Choroid plexus epithelial cell (primary cell): ENCODE measurements around the gene EIF4B.

ENCODE experiments used
- DNase-seq: peaks from one replicate; pipeline ENCODE4 v3.0.0-alpha.2; 2010; ENCODE audit warnings: low read depth
- H3K4me3 ChIP-seq: 2 replicates; pipeline ENCODE4 v1.5.1; 2011; ENCODE audit warnings: low read depth, mild to moderate bottlenecking, control low read depth, low read length, moderate library complexity
- TF ChIP-seq, protein P1 (sequence below): conservative IDR thresholded peaks from 2 replicates; pipeline ENCODE4 v1.5.1; 2011; ENCODE audit warnings: low read depth, mild to moderate bottlenecking, control low read depth, inconsistent platforms, low read length, moderate library complexity

EIF4B gene

DNA sequence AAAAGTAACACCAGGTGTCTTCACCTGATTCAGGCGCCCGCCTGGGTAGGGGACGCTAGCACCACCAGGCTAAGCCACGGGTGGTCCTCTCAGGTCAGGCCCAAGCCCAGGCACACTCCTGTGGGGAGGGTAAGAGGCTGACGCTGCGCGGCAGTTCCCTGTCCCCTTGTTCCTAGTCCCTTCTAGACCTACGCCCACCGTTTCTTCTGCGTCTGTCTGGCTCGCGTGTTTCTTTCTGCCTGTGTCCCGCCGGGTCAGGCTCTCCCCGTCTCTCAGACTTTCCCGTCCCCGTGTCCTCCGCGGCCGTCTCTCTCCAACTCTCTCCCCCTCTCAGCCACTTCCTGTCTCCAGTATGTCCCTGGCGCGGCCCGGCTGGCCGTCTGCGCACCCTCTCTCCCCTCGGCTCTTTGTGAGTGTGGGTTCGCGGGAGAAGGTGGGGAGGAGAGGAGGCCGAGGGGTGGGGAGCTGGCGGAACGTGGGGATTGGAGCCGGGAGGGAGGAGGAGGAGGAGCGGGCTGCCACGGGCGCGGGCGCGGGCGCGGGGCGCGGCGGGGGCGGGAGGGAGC is 40.5 kb downstream of the EIF4B start:
- DNase-seq = peak; percentile 88
- TF ChIP-seq, protein P1, sequence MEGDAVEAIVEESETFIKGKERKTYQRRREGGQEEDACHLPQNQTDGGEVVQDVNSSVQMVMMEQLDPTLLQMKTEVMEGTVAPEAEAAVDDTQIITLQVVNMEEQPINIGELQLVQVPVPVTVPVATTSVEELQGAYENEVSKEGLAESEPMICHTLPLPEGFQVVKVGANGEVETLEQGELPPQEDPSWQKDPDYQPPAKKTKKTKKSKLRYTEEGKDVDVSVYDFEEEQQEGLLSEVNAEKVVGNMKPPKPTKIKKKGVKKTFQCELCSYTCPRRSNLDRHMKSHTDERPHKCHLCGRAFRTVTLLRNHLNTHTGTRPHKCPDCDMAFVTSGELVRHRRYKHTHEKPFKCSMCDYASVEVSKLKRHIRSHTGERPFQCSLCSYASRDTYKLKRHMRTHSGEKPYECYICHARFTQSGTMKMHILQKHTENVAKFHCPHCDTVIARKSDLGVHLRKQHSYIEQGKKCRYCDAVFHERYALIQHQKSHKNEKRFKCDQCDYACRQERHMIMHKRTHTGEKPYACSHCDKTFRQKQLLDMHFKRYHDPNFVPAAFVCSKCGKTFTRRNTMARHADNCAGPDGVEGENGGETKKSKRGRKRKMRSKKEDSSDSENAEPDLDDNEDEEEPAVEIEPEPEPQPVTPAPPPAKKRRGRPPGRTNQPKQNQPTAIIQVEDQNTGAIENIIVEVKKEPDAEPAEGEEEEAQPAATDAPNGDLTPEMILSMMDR = no peak
- peak overlapping the region; percentile 72 for H3K4me3 ChIP-seq

DNA sequence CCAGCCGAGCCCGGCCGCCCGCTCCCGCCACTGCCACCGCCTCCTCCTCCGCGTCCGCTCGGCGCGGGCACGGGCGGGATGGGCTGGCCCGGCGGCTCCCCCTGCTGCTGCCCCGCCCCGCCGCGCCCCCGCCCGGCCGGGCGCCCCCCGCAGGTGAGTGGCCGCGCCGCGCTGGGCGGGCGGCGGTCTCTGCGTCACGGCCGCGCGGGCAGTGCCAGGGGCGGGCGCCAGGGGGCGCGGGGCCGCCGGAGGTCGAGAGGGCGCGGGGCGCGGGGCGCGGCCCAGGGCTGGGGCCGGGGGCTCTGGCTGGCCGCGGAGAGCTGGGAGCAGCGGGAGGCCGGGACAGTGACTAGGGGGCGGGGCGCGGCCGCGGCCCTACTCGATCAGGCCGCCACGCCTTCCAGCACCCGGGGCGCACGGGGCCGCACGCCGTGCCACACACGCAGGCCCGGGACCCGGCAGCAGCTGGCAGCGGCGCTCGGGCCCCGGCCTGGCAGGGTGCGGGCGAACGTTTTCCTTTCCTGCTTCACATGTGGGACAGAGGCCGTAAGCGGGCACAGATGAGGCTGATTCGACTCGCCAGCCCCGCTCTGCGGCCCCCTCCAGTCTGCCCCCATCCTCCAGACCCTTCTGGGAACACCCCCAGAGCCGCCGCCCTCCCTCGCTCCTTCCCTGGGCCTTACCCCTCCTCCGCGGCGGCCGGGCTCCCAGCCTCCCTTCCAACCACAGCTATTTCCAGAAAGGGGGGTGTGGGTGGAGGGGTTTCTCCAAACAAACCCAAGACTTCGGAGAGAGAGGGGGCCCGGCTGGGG is 41.2 kb downstream of the EIF4B start:
- peak; percentile 84 for DNase-seq
- TF ChIP-seq, protein P1 = no peak
- peak overlapping the region; percentile 72 for H3K4me3 ChIP-seq

DNA sequence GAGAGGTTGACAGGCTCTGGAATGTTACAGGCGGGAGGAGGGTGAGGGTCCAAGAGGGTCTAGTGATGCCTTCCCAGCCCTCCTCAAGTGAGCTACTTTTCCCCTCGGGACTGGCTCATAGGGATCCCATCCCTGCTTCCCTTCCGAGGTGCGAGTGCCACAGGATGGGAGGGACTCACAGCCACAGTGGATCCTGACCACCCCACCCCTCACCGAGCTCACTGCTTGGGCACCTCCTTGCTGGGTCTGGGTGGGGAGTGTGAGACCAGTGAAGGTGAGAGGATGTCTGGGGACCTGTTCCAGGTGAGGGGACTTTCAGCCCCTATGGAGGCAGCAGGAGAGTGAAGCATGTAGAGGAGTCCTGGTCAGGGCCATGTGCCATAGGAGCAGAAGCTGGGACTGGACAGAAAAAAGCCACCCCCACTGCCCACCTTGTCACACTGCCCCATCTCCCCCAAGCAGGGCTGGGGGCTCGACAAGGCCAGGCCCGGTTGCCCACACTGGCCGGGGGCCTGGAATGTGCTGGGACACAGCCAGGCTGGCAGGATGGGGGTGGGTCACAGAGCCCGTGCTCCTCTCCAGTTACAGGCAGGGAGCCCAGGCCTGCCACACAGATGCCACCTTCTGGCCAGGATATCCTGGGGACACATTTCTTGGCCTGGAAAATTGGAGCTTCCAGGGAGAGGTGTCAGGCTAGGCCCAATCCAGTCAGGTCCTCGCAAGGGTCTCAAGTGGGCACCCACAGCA is 42.0 kb downstream of the EIF4B start:
- DNase-seq = no peak
- peak overlapping the region; percentile 72 for H3K4me3 ChIP-seq
- TF ChIP-seq, protein P1 = no peak

DNA sequence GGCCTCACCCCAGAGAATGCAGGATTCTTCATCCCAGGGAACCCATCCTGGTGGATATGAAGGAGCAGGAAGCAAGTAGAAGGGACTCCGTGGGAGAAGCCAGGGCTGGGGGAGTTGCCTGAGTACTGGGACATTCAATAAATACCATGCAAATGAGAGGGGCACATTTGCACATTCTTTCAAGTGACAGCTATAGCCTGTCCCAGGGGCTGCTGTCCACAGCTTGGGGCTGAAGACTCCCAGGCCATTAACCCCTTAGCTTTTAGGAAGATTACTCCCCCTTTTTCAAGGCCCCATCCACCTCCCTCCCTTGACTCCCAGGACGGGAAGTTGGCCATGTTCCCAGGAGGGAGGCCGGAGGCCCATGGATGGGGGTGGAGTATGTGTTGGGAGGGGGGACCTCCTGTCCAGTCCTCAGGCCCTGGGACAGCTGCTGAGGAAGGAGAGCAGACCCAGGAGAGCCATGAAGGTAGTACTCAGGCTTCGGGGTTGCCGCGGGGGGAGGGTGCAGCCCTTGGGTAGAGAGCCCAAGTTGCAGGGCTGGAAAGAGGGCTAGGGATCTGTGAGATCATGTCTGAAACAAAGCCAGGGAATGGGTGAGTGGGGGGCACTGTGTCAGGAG is 42.6 kb downstream of the EIF4B start:
- peak; percentile 79 for DNase-seq

DNA sequence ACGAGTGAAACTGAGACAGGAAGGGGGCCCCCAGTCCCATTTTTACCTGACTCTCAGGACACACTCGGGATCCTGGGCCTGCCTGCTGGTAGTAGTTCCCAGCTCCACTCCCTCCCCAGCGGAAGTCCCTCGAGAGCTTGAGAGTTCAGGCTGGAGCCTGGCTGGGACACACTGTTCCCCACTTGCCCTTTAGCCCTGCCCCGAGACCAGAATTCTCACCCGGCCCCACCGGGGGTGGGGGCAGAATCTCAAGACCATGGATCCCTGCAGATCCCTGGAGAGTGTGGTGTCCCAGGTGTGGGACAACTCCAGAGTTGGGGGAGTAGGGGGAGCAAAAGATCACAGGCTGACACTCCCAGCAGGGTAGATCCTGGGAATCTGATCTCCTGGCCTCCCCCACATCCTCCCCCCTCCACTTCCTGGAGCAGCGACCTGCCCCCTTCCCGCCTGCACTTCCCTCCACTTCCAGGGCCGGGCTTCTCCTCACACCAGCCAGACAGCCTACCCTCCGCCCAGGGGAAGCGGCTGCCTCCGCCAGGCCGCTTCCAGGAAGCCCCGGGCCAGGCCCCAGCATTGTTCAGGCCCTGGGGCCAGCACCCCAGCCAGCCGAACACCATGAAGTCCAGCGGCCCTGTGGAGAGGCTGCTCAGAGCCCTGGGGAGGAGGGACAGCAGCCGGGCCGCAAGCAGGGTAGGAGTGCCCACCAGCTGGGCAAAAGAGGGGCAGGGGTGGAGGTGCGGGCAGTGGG is 43.5 kb downstream of the EIF4B start, which contains the start of gene TNS2:
TNS2 (plus strand) TSS at position 495 of the 748 bp plus-strand sequence; CDS start at position 616, 121 bp downstream.
- TF ChIP-seq, protein P1 = no peak
- H3K4me3 ChIP-seq = peak within 1 kb of the TSS; percentile 70
- peak; percentile 62 for DNase-seq

More for the DNA sequence above, 42.6 kb downstream of the EIF4B start:
- peak overlapping the region; percentile 70 for H3K4me3 ChIP-seq
- TF ChIP-seq, protein P1 = no peak

DNA sequence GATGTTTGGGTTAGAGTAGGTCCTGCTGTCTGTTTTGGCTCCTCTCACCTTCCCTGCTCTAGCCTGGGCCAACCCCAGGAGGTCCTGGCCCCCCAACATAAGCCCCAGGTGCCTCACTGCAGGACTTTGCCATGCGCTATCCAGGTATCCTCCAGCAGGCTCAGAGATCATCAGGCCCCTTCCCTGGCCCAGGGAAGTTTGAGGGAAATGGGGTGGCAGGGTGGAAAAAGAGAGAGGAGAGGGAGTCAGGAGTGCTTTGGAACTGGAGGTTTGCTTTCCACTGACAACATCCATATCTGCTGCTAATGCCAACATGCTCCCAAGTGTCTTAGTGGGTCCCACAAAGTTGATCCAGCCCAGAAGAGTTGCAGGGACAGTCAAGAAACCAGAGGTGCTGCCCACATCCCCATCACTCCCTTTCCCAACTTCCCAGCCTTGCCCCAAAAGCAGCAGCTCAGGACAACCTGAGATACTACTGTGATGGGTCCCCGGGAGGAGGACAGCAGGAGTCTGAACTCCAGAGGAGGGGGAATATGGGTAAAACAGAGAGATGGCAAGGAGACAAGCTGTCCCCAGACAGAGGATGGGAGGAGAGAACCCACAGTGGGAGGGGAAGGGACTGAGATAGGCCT is 44.3 kb downstream of the EIF4B start:
- no peak for DNase-seq
- TF ChIP-seq, protein P1 = no peak
- H3K4me3 ChIP-seq = peak overlapping the region; percentile 70
